Liver (tissue), 3 donors: ENCODE results near the gene MOB3B.

Experiments
- JUND ChIP-seq, 2 donors: IDR thresholded peaks; 2 replicates each; pipeline ENCODE4 v1.6.1; 2016; ENCODE audit warnings: antibody characterized with exemption in 2 of 2
- NR2F2 ChIP-seq: IDR thresholded peaks from 2 replicates; pipeline ENCODE4 v1.6.1; 2016; ENCODE audit warnings: antibody characterized with exemption
- TF ChIP-seq, protein P1 (sequence below): fragments of 150-350 bp; IDR thresholded peaks from 2 replicates; pipeline ENCODE4 v1.5.1; 2017; ENCODE audit warnings: improper control_type of control experiment, low read depth, low read length; ENCODE audit not compliant: missing input control
- TF ChIP-seq, protein P2 (sequence below): IDR thresholded peaks from 2 replicates; pipeline ENCODE4 v1.6.1; 2016; ENCODE audit warnings: antibody characterized with exemption
- donor health status: healthy.
- donor health status: healthy.

DNA sequence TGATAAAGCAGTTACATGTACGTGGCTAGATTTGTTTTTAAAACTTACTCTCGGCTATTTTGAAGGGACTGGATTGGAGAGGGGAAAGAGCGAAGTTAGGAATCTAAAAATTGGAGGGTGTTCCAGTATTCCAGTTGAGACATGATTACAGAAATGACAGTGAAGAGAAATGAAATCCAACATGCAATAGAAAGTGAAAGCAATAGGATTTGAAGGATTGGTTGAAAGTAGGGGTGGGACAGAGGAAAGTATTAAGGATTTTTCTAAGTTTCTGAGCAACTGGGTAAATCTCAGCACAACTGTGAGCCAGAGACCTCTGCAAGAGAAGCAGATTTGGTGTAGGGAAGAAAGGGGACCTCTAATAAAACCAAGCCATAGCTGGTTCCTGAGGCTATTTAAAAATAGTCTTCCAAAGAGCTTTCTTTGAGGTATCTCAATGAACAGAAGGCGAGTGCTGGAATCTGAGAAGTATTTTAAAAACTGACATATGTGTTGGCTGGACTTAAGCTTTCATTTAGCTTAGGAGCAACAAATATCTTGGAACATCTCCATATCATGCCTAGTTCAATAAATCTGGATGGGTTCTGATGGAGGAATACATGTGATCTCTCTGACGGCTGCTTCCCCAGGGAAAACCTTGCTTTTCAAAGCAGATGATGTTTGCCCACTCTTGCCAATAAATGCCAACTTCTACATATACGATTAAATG is 115.9 kb downstream of the MOB3B start:
- TF ChIP-seq, protein P1, sequence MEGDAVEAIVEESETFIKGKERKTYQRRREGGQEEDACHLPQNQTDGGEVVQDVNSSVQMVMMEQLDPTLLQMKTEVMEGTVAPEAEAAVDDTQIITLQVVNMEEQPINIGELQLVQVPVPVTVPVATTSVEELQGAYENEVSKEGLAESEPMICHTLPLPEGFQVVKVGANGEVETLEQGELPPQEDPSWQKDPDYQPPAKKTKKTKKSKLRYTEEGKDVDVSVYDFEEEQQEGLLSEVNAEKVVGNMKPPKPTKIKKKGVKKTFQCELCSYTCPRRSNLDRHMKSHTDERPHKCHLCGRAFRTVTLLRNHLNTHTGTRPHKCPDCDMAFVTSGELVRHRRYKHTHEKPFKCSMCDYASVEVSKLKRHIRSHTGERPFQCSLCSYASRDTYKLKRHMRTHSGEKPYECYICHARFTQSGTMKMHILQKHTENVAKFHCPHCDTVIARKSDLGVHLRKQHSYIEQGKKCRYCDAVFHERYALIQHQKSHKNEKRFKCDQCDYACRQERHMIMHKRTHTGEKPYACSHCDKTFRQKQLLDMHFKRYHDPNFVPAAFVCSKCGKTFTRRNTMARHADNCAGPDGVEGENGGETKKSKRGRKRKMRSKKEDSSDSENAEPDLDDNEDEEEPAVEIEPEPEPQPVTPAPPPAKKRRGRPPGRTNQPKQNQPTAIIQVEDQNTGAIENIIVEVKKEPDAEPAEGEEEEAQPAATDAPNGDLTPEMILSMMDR, result no peak
- TF ChIP-seq, protein P2, sequence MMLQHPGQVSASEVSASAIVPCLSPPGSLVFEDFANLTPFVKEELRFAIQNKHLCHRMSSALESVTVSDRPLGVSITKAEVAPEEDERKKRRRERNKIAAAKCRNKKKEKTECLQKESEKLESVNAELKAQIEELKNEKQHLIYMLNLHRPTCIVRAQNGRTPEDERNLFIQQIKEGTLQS, result no peak
- TF ChIP-seq JUND (IDR thresholded peaks at IDR 0.05) (no peak), NR2F2 (no peak)
